Measurements from ENCODE around the gene SF1. TPM values are rescaled to one million over a fixed set of nuclear protein-coding genes. Genes with fewer than 3 reads are reported as not detected.

SF1 gene
- total RNA-seq (2022) (359 and 386 TPM in 2 replicates), Bru-seq, nascent RNA (percentile 99 among the genes with signal in this experiment), BruChase-seq, experiment 1, labeled RNA remaining after a 2-hour chase (percentile 99 among the genes with signal in this experiment), BruChase-seq, experiment 2, labeled RNA remaining after a 6-hour chase (percentile 99 among the genes with signal in this experiment)
- long read RNA-seq, transcript SF1-204 (13 exons, 3,470 nt), result minor isoform, 12 of 147 reads
- long read RNA-seq, transcript SF1-205 (13 exons, 2,854 nt), result minor isoform, 9 of 147 reads
- long read RNA-seq, transcript SF1-201 (13 exons, 2,850 nt), result major isoform, 36 of 147 reads
- long read RNA-seq, partial matches to known transcripts, result 34 of 147 reads
- long read RNA-seq, other reads (novel, unspliced or antisense), result 52 of 147 reads

GRCh38 chr11:64778473-64779298 lies at the start of gene SF1:
Gene SF1, minus strand, starts transcription at chr11:64778542. Its CDS starts 150 bp downstream, at chr11:64778392.
- Mint-ChIP-seq H3K4me1 (ENCODE audit: low read depth, unreplicated experiment) (peaks cover 7% of the 10 kb centered on the region), H3K4me3 (ENCODE audit: unreplicated experiment) (peak within 1 kb of the TSS; percentile 91), H3K36me3 (ENCODE audit: insufficient read depth, unreplicated experiment) (peaks cover 56% of the 10 kb centered on the region), H3K27me3 (ENCODE audit: insufficient read depth, unreplicated experiment) (no peaks in the 10 kb centered on the region), H3K27ac (ENCODE audit: unreplicated experiment) (peak within 1 kb of the TSS; percentile 99), H3K9me3 (ENCODE audit: unreplicated experiment) (no peaks in the 10 kb centered on the region)
- Histone ChIP-seq H3K36me3 (ENCODE audit: control insufficient read depth, insufficient read depth, low read length) (peaks cover 13% of the 10 kb centered on the region), H3K4me3 (ENCODE audit: low read depth, low read length) (peak within 1 kb of the TSS; percentile 99), H3K4me1 (peaks cover 17% of the 10 kb centered on the region), H3K27me3 (replicated peaks; ENCODE audit: control insufficient read depth, insufficient read depth, low read length) (no peaks in the 10 kb centered on the region), H3K9me3 (no peaks in the 10 kb centered on the region)
- ChIA-PET CTCF (interaction anchor here (0.6 to 1.9 kb wide), 23 partner anchors 9 to 461 kb away, joined by 3 to 8 read pairs (median 4); partner anchors contain the start of genes ARL2, BATF2, CDC42BPG and EHD1), POLR2A (interaction anchor here (0.5 to 1.5 kb wide), 33 partner anchors 9 to 555 kb away, joined by 3 to 18 read pairs (median 5); partner anchors contain the start of genes CAPN1, CDC42BPG, DPF2 and EHD1)
- BruUV-seq (replicated peaks), result no TSS peak
- no peak for TF ChIP-seq CTCF (IDR thresholded peaks at IDR 0.05; ENCODE audit: insufficient read depth in 1 of 2, low read depth in 1 of 2, low read length in 1 of 2, severe bottlenecking in 1 of 2, unreplicated experiment in 1 of 2)
- intact Hi-C loops (cut with micrococcal nuclease; ENCODE audit: unreplicated experiment), result loop anchor here (1.0 to 10.0 kb wide), 4 partner anchors 24 to 336 kb away; partner anchors contain the start of genes CDC42BPG, MAP4K2, MEN1 and TM7SF2
- peak; percentile 100 for DNase-seq

GRCh38 chr11:64827451-64827839 lies 49.1 kb upstream of the SF1 start:
- Histone ChIP-seq H3K4me1 (no peaks in the 10 kb centered on the region), H3K27me3 (replicated peaks; ENCODE audit: control insufficient read depth, insufficient read depth, low read length) (no peaks in the 10 kb centered on the region), H3K9me3 (no peaks in the 10 kb centered on the region), H3K4me3 (ENCODE audit: low read depth, low read length) (no peak overlapping the region), H3K36me3 (ENCODE audit: control insufficient read depth, insufficient read depth, low read length) (peaks cover 4% of the 10 kb centered on the region)
- ChIA-PET CTCF (interaction anchor here (1.3 kb wide), 1 partner anchor 17 kb away, joined by 3 read pairs; the partner anchor contains the start of gene CDC42BPG), POLR2A (no interaction called here)
- no peak for DNase-seq
- peaks cover 45% of the 10 kb centered on the region for H3K36me3 Mint-ChIP-seq (ENCODE audit: insufficient read depth, unreplicated experiment)
- H3K4me1 Mint-ChIP-seq (ENCODE audit: low read depth, unreplicated experiment), result no peaks in the 10 kb centered on the region
- H3K27me3 Mint-ChIP-seq (ENCODE audit: insufficient read depth, unreplicated experiment), result no peaks in the 10 kb centered on the region
- intact Hi-C loops (cut with micrococcal nuclease; ENCODE audit: unreplicated experiment), result no loop called here
- H3K9me3 Mint-ChIP-seq (ENCODE audit: unreplicated experiment), result no peaks in the 10 kb centered on the region
- TF ChIP-seq CTCF (IDR thresholded peaks at IDR 0.05; ENCODE audit: insufficient read depth in 1 of 2, low read depth in 1 of 2, low read length in 1 of 2, severe bottlenecking in 1 of 2, unreplicated experiment in 1 of 2), result no peak
- no peak overlapping the region for H3K4me3 Mint-ChIP-seq (ENCODE audit: unreplicated experiment)
- no TSS peak for BruUV-seq (replicated peaks)
- no peak overlapping the region for H3K27ac Mint-ChIP-seq (ENCODE audit: unreplicated experiment)
